ENCODE measurements around the gene IL18RAP.

IL18RAP gene

GRCh38 chr2:102485147-102485785, 62.3 kb downstream of the IL18RAP start:
- no peak for DNase-seq (ENCODE audit: low read depth, low spot score)
- H3K4me3 ChIP-seq (ENCODE audit: low read length), result no peak overlapping the region

GRCh38 chr2:102486941-102487702, 64.2 kb downstream of the IL18RAP start:
- H3K4me3 ChIP-seq (ENCODE audit: low read length), result no peak overlapping the region
- DNase-seq (ENCODE audit: low read depth, low spot score), result no peak

- no peak overlapping the region for H3K4me3 ChIP-seq (ENCODE audit: low read length)
- no peak for DNase-seq (ENCODE audit: low read depth, low spot score)
These were observed 65.0 kb downstream of the IL18RAP start for GRCh38 chr2:102487761-102488462.

GRCh38 chr2:102489646-102490045, 66.7 kb downstream of the IL18RAP start:
- H3K4me3 ChIP-seq (ENCODE audit: low read length), result no peak overlapping the region
- DNase-seq (ENCODE audit: low read depth, low spot score), result no peak

- DNase-seq (ENCODE audit: low read depth, low spot score), result no peak
- H3K4me3 ChIP-seq (ENCODE audit: low read length), result no peak overlapping the region
These were observed 69.0 kb downstream of the IL18RAP start for GRCh38 chr2:102492006-102492405.

GRCh38 chr2:102494570-102494969, 71.6 kb downstream of the IL18RAP start:
- no peak for DNase-seq (ENCODE audit: low read depth, low spot score)
- H3K4me3 ChIP-seq (ENCODE audit: low read length), result no peak overlapping the region

GRCh38 chr2:102498414-102498813, 75.5 kb downstream of the IL18RAP start:
- no peak overlapping the region for H3K4me3 ChIP-seq (ENCODE audit: low read length)
- DNase-seq (ENCODE audit: low read depth, low spot score), result no peak

- H3K4me3 ChIP-seq (ENCODE audit: low read length), result no peak overlapping the region
- DNase-seq (ENCODE audit: low read depth, low spot score), result no peak
These were observed 76.6 kb downstream of the IL18RAP start for GRCh38 chr2:102499558-102499957.

Data from Jurkat, Clone E6-1 (cell line).